Stomach (tissue), 4 donors: ENCODE data around the gene PLEKHA5.
"Not testable (repeated sequence)": the region's sequence is repeated elsewhere in the genome, so short reads cannot be mapped to it uniquely, and the experiment has no call there.

Experiments used
- EP300 ChIP-seq: sonication (generic); formaldehyde crosslinking; IDR thresholded peaks from one replicate; pipeline ENCODE4 v1.6.1; 2017; ENCODE audit warnings: antibody characterized with exemption
- POLR2A ChIP-seq, 4 donors: fragments of 450-650 bp; IDR thresholded peaks; one replicate each; pipeline ENCODE4 v1.6.1; 2016; ENCODE audit warnings: antibody characterized with exemption in 4 of 4, control low read depth in 2 of 4, mild to moderate bottlenecking in 1 of 4, moderate library complexity in 1 of 4
- POLR2AphosphoS5 ChIP-seq, 3 donors: sonication (generic); formaldehyde crosslinking; IDR thresholded peaks; one replicate each; pipeline ENCODE4 v1.6.1; 2016; ENCODE audit warnings: antibody characterized with exemption in 3 of 3
- TF ChIP-seq, protein P1 (sequence below), 7 experiments: fragments of 450-650 bp in 4 of 7; fragments of 200-600 bp in 3 of 7; sonication (generic) in 3 of 7; IDR thresholded peaks; one replicate each; pipeline ENCODE4 v1.5.1; 2016 to 2019; ENCODE audit warnings: antibody characterized with exemption in 7 of 7, control low read depth in 2 of 7, mild to moderate bottlenecking in 1 of 7

DNA sequence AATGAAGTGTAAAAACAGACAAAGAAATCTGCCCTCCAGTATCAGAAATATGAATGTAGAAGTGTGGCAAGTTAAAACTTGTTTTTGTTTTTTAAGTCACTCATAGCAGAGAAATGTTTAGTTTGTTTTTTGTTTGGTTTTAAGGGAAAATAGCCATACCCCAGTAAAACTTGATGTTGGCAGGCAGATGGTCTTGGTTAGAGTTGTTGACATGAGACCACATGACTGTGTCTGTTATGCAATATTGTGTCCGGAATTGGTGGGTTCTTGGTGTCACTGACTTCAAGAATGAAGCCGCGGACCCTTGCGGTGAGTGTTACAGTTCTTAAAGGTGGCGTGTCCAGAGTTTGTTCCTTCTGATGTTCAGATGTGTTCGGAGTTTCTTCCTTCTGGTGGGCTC is 99.5 kb downstream of the PLEKHA5 start:
- TF ChIP-seq POLR2A (IDR thresholded peaks at IDR 0.05); POLR2AphosphoS5 (IDR thresholded peaks at IDR 0.05); EP300: not testable (repeated sequence)
- TF ChIP-seq, protein P1, sequence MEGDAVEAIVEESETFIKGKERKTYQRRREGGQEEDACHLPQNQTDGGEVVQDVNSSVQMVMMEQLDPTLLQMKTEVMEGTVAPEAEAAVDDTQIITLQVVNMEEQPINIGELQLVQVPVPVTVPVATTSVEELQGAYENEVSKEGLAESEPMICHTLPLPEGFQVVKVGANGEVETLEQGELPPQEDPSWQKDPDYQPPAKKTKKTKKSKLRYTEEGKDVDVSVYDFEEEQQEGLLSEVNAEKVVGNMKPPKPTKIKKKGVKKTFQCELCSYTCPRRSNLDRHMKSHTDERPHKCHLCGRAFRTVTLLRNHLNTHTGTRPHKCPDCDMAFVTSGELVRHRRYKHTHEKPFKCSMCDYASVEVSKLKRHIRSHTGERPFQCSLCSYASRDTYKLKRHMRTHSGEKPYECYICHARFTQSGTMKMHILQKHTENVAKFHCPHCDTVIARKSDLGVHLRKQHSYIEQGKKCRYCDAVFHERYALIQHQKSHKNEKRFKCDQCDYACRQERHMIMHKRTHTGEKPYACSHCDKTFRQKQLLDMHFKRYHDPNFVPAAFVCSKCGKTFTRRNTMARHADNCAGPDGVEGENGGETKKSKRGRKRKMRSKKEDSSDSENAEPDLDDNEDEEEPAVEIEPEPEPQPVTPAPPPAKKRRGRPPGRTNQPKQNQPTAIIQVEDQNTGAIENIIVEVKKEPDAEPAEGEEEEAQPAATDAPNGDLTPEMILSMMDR (IDR thresholded peaks at IDR 0.05): not testable (repeated sequence)
